ENCODE results near the gene QRFP. TPM values are rescaled to one million over a fixed set of nuclear protein-coding genes. Genes with fewer than 3 reads are reported as not detected.

The QRFP gene
- total RNA-seq, 2 donors from 2014 or later: not detected

DNA sequence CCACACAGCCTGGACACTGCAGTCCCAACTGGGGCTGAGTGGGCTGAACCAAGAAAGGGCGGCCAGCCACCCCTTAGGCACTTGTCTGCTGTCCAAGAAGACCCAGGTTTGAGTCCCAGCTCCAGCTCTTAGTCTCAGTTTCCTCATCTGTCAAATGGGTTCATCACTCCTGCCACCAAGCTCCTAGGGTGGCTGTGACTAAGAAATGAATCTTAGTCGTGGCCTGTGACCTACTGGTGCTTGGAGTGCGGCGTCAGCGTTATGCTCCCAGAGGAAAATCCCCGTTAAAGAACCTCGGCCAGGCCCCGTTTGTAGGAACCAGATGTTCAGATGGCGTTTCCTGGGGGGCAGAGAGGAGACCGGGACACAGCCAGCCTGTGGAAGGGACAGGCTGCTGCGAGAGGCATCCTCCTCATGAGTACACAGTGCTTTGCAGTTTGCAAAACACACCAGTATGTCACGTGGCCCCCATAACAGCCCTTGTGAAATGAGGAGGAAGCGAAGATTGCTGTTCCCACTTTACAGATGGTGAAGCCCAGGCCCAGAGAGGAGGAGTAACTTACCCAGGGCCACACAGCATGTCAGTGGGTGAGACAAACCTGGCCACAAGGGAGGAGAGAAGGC is 39.1 kb upstream of the QRFP start:
- no peak for DNase-seq (ENCODE audit: low spot score)
- intact Hi-C loops (cut with DNase I): loop anchor here in 1 of 2 donors (5.0 to 10.0 kb wide), 2 partner anchors 63 to 161 kb away; no protein-coding TSS in a partner anchor

DNA sequence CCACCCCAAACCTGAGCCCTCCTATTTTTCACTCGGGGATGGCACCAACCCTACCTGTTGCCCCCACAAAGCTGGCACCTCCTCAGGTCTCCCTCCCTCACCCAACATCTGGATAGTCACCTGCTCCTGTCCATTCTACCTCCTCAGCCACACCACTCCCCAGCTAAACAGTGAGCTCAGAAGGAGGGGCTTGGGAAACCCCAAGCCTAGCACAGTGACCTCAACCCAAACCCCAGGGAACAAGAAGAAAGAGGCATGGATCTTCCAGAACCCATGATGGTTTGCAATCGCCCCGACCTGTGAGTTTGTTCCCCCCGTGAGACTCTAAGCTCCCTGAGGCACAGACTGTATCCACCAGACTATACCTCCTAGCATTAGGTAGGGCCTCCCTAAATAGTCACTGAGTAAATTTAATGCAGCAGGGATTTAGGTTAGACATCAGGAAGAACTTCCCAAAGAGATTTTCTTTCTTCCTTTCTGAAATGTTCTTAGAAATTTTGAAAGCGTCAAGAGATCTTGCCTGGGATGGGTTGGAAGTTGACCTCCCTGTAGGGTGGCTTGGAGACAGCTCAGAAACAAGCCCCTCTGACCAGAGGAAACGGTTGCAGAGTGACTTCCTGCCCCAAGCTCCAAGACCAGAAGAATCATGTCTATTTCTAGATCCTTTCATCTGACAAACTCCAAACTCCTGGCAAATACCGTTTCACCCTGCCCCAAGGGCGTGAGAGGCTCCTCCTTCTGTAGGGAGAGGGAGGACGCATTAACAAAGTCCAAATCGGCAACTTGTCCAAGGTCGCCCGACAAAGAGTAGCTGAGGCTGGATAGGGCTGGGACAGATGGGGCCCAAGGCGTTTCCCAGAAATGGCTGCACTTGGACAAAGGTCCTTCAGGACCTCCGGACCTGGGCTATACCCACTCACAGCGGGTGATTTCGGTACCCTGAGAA is 38.4 kb upstream of the QRFP start:
- intact Hi-C loops (cut with DNase I): loop anchor here in 1 of 2 donors (5.0 to 10.0 kb wide), 2 partner anchors 63 to 160 kb away; no protein-coding TSS in a partner anchor
- DNase-seq (ENCODE audit: low spot score): no peak

DNA sequence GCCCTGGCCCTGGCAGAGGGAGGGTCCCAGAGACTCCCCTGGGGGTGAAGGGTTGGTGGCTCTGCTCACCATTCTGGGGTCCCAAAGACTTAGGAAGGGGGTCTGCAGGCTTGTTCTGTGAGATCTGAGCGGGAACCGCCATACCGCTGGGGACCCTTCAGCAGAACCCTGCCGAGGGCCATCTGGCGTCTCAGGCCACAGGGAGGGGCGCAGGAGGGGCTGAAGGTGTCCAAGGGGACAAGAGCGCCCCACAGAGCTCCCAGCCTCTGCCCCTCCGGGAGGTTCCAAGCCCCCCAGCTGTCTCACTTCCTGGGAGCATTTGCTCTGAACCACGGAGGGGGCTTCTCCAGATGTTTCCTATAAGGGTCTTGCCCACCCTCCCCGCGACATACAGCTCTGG is 37.6 kb upstream of the QRFP start:
- no peak for DNase-seq (ENCODE audit: low spot score)
- intact Hi-C loops (cut with DNase I): loop anchor here in 1 of 2 donors (10.0 kb wide), 1 partner anchor 159 kb away; no protein-coding TSS in a partner anchor

DNA sequence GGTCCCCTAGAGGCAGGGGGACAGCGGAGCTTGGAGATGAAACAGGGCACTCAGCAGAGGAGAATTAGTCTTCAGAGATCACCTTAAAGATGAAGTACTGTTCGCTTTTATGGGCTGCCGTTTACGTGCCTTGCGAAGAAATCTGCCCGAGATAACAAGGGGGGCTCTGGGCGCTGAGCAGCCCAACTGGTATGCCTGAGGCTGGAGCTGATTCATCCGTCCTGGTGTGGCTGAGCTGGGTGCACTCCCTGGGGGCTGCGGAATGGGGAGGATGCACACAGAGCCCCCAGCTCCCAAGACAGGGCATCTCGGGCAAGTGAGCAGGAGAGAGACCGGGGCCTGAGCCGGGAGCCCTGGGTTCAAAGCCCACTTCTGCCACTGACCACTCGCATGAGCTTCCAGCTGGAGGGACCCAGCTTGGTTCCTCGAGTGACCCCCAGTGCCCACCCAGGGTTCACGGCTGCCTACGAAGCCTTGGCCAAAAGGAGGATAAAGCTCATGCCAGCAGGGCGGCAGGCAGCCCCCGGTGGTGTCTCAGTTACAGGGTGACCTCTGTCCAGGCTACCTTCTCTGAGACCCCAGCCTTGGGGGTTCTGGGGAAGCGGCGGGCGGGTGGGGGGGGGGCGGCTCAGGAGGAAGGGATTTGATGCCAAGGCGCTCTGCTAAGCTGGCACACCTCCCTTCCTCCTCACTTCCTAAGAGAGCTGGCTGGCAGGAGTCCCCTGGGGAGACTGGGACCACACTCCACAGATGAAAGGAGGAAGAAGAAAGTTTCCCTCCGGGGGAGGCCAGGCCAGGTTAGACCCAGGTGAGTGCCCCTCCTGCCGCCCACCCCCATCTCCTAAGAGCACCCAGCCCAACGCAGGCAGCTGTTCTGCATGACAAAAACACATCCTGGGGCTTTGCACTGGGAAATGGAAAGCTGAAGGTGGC is 36.8 kb upstream of the QRFP start:
- intact Hi-C loops (cut with DNase I): loop anchor here in 1 of 2 donors (10.0 kb wide), 1 partner anchor 159 kb away; no protein-coding TSS in a partner anchor
- no peak for DNase-seq (ENCODE audit: low spot score)

DNA sequence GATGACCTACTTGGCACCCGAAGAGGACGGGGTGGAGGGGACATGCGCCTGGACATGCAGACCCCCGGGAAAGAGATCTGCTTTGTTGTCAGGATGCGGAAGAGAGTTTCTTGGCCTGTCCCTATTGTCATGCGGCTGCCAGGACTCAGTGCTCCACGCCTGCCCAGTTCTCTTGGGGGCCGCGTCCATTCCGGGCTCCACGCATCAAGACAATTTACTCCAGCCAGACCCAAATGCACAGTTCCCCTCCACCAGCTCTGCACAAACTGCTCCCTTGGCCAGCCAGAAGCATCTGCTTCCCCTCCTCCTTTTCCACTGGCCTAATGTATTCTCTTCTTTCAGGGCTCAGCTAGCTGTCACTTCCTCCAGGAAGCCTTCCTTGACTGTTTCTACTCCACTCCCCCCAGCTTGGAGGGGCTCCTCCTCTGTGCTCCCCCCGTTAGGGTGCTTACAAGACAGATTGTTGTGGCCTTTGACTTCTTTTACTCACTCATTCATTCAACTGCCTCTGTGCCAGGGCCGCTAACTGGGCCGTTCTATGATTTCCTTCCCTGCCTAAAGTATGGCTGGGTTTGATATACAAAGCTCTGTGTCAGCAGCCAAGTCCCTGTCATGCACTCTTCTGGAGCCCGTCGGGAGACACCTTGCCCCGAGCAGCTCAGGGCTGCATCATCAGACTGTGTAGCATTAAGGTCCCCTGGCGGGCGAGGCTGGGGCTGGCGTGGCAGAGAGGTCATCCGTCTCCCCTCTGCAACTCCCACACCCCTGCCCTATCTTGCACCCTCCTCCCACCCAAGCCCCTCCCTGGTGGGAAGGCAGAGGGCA is 35.9 kb upstream of the QRFP start:
- intact Hi-C loops (cut with DNase I): loop anchor here in 1 of 2 donors (10.0 kb wide), 1 partner anchor 158 kb away; no protein-coding TSS in a partner anchor
- no peak for DNase-seq (ENCODE audit: low spot score)

DNA sequence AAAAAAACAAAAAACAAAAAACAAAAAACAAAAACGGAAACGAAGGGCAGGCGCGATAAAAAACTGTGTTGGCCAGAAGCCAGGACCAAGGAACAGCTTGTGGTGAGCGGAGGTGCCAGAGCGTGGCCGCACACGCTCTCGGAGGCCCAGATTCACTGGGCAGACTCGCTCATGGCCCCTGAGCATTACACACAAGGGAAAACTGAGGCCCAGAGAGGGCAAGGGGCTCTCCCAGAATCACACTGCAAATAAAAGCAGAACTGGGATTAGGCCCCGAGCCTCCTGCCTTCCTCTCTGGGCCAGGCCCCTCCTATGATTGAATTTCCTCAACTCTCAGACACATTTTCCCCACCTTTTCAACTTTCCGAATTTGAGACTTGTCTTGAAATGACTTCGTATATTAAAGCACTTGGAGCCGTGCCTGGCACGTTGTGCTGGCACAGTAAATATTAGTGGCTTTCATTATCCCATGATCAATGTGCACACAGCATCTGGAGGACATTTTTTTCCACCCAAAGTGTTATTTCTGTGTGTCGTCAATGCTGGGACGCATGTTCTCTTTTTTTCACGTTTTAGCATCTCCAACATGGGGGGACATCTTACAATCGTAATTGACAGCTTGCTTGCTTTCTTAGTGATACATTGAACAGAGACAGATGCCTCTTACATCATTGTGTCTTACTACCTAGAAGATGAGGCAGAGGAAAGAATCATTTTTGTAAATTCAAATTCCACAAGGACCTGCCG is 35.1 kb upstream of the QRFP start:
- DNase-seq (ENCODE audit: low spot score): no peak
- intact Hi-C loops (cut with DNase I): loop anchor here in 1 of 2 donors (10.0 kb wide), 1 partner anchor 157 kb away; no protein-coding TSS in a partner anchor

DNA sequence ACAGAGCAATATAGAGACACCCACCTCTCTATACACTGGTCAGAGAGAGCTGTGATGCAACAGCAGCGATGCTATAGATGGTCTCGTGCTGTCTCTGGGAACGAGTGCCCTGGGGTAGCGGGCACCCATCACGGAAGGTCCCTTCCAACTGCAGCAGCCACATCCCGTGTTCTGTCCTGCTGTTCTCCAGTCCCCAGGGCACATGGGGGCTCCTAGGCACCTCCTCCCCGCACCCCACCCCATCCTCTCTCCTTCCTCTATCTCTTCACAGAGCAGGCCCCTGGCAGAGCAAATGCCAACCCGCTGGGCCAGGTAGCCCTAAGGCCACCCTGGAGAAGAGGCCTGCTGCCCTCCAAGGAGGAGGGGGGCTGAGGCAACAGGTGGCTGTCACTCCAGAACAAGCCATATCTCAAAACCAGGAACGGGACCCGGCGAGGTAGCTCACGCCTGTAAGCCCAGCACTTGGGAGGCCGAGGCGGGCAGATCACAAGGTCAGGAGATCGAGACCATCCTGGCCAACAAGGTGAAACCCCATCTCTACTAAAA is 34.3 kb upstream of the QRFP start:
- no peak for DNase-seq (ENCODE audit: low spot score)
- intact Hi-C loops (cut with DNase I): loop anchor here in 1 of 2 donors (10.0 kb wide), 1 partner anchor 156 kb away; no protein-coding TSS in a partner anchor

DNA sequence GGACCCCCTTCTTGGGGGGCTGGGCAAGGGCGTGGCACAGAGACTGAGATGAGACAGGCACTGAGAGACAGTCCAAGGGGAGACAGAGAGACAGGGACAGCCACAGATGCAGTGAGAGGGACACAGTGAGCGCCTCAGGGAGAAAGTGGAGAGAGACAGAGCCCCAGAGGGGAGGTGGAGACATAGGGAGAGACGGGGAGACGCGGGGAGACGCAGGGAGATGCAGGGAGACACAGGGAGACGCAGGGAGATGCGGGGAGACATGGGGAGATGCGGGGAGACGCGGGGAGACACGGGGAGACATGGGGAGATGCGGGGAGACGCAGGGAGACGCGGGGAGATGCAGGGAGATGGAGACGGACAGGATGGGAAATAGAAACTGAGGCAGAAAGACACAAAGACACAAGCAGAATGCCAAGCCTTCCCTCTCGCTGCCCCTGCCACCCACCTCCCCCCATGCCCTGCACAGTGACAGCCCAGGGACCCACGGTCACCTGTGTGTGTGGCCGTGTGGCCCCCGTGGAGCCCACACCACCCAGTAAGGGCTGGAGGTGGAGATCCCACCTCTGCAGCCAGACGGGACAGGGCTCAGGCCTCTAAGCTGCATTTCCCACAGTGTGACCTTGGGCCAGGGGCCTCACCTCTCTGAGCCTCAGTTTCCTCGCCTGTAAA is 33.7 kb upstream of the QRFP start:
- intact Hi-C loops (cut with DNase I): loop anchor here in 1 of 2 donors (10.0 kb wide), 1 partner anchor 155 kb away; no protein-coding TSS in a partner anchor
- DNase-seq (ENCODE audit: low spot score): no peak

DNA sequence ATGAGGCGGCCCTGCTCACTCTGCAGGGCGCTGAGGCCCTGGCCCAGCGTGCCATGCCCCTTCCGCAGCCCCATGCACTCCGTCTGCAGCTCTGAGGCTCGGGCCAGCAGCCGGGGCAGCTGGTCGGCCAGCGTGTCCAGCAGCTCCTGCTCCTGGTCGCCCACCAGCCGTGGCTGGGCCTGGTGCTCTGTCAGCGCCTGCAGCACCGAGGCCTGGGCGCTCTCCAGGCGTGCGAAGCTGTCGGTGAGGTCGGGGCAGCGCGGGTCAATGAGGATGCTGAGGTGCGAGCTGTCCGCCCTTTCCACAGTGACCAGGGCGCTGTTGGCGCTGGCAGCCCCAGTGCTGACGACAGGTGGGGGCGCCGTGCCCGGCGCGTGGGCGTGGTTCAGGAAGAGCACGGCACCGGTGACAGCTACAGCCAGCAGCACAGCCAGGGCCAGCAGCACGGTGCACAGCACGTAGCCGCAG is 33.0 kb upstream of the QRFP start:
- no peak for DNase-seq (ENCODE audit: low spot score)
- intact Hi-C loops (cut with DNase I): loop anchor here in 1 of 2 donors (10.0 kb wide), 1 partner anchor 155 kb away; no protein-coding TSS in a partner anchor

DNA sequence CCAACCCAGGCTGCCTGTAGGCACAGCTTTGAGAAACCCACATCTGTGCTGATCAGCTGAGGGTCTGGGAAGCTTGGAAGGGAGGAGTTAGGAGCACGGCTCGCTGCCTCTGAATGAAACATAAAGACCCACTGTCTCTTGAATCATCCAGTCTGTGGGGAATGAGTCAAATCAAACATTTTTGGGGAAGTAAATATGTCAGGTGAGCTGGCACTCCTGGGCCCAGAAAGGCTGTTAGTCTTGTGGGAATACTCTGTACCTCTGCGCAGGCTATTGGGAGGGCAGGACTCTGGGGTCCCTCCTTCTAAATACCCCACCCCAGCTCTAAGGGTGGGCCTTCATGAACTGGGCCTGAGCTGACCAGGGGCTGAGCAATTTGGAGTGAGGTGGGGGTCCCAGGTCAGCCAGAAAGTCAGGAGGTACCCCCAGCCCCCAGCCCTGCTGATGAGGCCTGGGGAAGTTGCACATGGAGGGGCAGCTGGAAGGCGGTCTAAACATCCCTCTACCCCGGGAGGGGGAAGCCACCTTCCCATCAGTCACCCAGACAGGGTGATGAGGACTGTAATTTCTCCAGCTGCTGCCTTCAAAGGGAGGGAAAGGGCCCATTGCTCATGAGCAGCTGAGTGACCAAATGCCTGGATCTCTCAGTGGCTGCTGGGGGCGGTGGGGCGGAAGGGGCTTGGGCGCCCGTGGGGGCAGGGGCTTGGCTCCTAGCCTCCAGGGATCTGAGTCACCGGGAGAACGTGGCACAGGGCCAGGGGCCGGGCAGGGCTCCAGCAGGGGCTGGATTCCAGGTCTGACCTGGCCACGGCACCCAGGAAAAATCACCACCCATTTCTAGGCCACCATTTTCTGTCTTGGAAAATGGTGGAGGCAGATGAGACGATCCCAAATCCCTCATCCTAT is 31.6 kb upstream of the QRFP start:
- intact Hi-C loops (cut with DNase I): no loop called here
- no peak for DNase-seq (ENCODE audit: low spot score)

DNA sequence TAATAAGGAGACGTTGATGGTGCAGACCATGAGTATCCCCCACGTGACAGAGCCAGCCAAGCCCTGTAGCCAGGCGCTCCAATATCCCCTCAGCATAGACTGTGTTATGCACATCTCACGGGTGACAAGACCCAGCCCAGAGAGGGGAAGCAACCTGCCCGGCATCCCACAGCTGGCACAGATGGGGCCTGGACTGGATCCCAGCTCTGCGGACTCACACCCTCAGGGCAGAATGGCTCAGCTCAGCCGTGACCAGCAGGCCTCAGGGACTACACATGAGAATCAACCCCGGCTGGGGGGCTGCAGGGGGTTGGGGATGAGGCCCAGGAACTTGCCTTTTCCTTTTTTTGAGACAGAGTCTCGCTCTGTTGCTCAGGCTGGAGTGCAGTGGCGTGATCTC is 30.7 kb upstream of the QRFP start:
- DNase-seq (ENCODE audit: low spot score): no peak
- intact Hi-C loops (cut with DNase I): no loop called here

DNA sequence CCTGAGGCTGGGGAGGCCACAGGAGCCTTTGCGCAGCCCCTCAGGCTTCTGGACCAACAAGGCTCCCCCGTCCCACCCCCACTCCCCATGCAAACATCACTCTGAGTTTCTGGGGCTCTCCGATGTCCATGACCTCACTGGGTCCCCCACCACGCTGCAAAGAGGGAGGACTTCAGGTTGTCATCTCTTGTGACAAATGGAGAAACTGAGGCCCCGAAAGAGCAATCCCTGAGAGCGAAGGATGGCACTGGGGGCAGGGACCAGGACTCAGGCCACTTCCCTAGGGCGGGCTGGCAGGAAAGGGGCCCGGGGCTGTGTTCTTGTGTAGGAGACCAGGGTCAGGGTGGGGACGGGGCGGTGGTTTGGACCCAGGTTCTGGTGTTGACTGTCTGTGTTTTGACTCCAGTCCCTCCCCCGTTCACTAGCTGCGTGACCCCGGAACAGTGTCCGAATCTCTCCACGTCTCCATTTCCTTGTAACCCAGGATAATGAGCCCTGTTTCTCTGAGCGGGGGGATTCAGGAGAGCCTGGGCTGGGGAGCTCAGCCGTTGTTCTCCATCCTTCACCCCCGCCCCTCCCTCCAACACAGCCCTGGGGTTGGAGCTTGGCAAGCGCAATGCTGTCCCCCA is 28.6 kb upstream of the QRFP start:
- intact Hi-C loops (cut with DNase I): no loop called here
- DNase-seq (ENCODE audit: low spot score): no peak

DNA sequence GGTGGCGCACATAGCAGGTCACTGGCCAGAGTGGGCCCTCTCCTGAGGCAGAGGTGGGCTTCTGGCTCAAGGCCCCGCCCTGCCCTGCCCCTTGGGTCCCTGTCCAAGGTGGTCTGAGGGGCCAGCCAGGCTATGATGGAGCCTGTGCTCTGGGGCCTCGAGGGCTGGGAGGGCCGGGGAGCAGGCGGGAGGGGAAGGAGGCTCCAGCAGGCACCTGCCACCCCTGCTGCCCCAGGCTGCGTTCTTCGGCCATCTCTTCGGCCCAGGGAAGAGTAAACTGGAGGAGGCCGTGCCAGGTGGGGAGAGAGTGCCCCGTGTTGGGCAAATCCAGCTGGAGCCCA is 27.8 kb upstream of the QRFP start:
- no peak for DNase-seq (ENCODE audit: low spot score)
- intact Hi-C loops (cut with DNase I): no loop called here

DNA sequence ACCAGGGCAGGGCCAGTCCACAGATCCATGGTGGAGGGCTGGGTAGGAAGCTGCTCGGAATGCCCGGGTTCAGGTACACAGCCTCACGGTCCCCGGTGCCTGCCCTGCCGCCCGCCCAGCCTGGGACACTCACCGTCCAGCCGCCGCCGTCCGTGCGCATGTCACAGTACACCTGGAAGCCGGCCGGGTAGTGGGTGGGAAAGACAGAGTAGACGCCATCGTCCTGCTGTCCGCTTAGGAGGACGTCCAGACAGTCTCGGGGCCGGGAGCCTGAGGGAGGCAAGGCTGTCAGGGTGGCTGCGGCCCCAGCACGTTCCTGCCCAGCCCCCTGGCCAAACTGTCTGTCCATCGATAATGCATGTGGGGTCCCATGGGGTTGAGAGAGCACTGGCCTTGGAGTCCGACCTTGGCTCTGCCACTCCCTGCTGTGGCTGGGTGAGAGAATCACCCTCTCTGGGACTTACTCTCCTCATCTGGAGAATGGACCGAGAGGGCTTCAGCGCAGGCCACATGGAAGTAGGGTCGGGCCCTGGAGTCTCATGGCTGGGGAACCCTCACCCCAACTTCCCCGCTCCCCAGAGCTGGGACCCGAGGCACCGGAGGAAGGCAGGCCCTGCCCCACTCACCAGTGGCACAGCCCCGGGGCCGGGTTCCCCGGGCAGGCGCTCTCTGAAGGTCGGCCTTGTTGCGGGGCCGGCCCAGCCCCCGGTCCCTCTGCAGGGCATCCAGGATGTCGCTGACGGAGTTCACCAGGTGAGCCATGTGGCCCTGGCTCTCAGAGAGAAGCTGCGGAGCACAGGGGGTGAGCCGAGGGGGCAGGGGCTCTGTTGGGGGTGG is 27.2 kb upstream of the QRFP start:
- intact Hi-C loops (cut with DNase I): no loop called here

More for the DNA sequence above, 27.2 kb upstream of the QRFP start:
- DNase-seq (ENCODE audit: low spot score): no peak
